Thoracic aorta (tissue), 2 donors: ENCODE data around the gene RPL11. TPM values are rescaled to one million over a fixed set of nuclear protein-coding genes. Genes with fewer than 3 reads are reported as not detected.

Experiments
- ATAC-seq: fragments of 150-250 bp; one replicate; pipeline ENCODE4 v1.8.0; 2017; ENCODE audit warnings: low read depth; ENCODE audit not compliant: insufficient number of reproducible peaks, low FRiP score
- DNase-seq: peaks from one replicate; pipeline ENCODE4 v3.0.0-alpha.2; 2020; ENCODE audit warnings: low spot score
- H3K27ac ChIP-seq, 2 donors: fragments of 200-600 bp; sonication (generic); 1 replicate in 1 of 2; 2 replicates in 1 of 2; pipeline ENCODE4 v1.5.1; 2016; ENCODE audit warnings: mild to moderate bottlenecking in 2 of 2, moderate library complexity in 2 of 2
- H3K27me3 ChIP-seq: fragments of 200-600 bp; sonication (generic); replicated peaks from 2 replicates; pipeline ENCODE4 v1.6.0; 2016; ENCODE audit warnings: mild to moderate bottlenecking; ENCODE audit not compliant: insufficient read depth
- H3K36me3 ChIP-seq: fragments of 200-600 bp; sonication (generic); one replicate; pipeline ENCODE4 v1.5.1; 2016
- H3K4me1 ChIP-seq, 2 donors: fragments of 200-600 bp; sonication (generic); 1 replicate in 1 of 2; 2 replicates in 1 of 2; pipeline versions ENCODE4 v1.5.1 to v1.6.0; 2016; ENCODE audit warnings: low read depth in 2 of 2, mild to moderate bottlenecking in 1 of 2; ENCODE audit not compliant: control insufficient read depth in 1 of 2
- H3K4me3 ChIP-seq: fragments of 200-600 bp; sonication (generic); 2 replicates; pipeline ENCODE4 v1.5.1; 2016; ENCODE audit warnings: mild to moderate bottlenecking
- H3K9me3 ChIP-seq: fragments of 200-600 bp; sonication (generic); 2 replicates; pipeline ENCODE4 v1.5.1; 2016
- total RNA-seq, 2 donors: library from RNA; depleted of rRNA; stranded (reverse); fragments of >200 nt; gene quantifications; one replicate each; pipeline versions ENCODE4 v1.1.0 to v1.2.3, GENCODE V29; 2016
- TF ChIP-seq, protein P1 (sequence below): fragments of 200-600 bp; sonication (generic); IDR thresholded peaks from one replicate; pipeline ENCODE4 v1.5.1; 2019; ENCODE audit warnings: antibody characterized with exemption

The RPL11 gene
- total RNA-seq, result 100 to 1,000 TPM; 433 to 469 TPM

DNA sequence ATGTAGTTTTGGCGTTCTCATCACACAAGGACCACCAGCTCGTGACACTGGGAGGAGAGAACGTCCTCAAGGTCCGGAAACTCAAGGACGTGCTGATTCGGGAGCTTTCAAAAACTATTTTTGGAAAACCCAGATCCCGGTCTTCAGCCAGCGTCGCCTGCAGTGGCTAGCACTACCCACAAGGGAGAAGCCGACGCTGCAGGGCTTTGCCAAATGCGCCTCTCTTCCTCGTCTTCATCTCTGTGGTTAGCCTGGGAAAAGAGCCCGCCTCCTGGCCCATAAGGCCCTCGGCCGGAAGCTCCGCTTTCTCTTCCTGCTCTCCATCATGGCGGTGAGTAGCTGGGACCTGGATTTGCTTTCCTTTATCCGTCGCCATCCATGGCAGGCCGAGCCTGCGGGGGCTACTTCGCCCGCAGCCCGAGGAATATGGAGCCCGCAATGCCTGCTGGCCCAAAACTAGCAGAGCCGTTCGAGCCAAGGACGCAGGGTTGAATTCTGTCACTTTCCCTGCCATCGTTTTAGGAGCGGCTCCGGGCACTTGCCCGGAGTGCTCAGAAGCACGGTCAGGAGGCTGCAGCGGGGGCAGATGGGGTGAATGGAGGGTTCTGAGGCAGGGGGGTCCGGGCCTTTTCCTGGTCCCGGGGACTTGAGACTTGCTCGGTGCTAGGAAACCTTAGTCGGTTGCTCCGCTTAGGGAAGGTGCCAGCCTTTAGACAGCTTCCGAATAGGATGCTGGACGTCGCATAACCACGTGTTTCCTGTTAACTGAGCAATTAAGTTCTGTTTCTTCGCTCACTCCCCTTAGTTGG lies at the start of gene RPL11:
Gene RPL11 (plus strand): TSS at position 308 of the 809 bp plus-strand sequence. CDS start 18 bp downstream, at position 326.
- H3K4me3 ChIP-seq, result peak within 1 kb of the TSS; percentile 96
- H3K36me3 ChIP-seq, result peaks cover 20% of the 10 kb centered on the region
- peak; percentile 72 for DNase-seq
- peaks cover 9 to 33% of the 10 kb centered on the region in 2 donors for H3K4me1 ChIP-seq
- H3K9me3 ChIP-seq, result no peaks in the 10 kb centered on the region
- peak within 1 kb of the TSS; percentile 86 for H3K27ac ChIP-seq
- ATAC-seq, result peak; percentile 95
- H3K27me3 ChIP-seq, result no peaks in the 10 kb centered on the region
- TF ChIP-seq, protein P1, sequence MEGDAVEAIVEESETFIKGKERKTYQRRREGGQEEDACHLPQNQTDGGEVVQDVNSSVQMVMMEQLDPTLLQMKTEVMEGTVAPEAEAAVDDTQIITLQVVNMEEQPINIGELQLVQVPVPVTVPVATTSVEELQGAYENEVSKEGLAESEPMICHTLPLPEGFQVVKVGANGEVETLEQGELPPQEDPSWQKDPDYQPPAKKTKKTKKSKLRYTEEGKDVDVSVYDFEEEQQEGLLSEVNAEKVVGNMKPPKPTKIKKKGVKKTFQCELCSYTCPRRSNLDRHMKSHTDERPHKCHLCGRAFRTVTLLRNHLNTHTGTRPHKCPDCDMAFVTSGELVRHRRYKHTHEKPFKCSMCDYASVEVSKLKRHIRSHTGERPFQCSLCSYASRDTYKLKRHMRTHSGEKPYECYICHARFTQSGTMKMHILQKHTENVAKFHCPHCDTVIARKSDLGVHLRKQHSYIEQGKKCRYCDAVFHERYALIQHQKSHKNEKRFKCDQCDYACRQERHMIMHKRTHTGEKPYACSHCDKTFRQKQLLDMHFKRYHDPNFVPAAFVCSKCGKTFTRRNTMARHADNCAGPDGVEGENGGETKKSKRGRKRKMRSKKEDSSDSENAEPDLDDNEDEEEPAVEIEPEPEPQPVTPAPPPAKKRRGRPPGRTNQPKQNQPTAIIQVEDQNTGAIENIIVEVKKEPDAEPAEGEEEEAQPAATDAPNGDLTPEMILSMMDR, result peak; percentile 85

DNA sequence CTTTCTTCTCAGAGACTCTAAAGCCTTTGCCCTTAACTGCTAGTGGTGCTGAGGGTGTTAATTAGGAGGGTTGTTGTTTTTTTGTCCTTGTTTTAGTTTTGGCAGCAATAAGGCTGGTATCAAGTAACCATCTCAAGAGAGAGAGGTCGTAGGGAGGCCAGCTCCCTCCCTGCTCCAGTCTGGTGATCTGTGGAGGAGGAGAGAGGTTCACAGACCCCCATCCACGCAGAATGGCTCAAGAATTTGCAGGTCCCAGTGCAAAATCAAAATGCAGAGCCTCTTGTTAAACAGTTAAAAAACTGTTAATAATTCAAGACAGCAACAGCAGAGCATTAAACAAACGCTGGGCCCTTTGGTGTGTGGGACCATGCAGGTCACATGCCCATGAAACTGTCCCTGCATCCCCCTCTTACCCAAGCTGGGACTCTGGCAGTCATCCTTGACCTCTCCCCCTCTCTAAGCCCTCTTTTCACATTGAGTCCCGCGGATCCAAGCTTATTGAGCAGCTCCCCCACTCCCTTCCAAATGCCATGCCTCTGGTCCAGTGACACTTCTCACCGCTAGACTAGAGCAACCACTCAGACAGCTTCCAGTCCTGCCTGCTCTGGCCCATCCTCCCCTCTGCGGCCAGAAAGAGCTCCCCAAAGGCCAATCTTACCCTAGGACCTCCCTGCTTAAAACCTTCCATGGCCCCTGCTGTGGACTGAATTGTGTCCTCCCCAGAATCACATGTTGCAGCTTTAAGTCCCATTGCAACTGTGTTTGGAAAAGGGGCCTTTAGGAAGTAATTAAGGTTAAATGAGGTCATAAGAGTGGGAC lies 47.7 kb upstream of the RPL11 start:
- Histone ChIP-seq H3K27ac (no peak overlapping the region), H3K27me3 (no peaks in the 10 kb centered on the region), H3K36me3 (no peaks in the 10 kb centered on the region), H3K9me3 (no peaks in the 10 kb centered on the region), H3K4me3 (no peak overlapping the region), H3K4me1 (no peaks in the 10 kb centered on the region)
- no peak for ATAC-seq
- DNase-seq, result no peak
- TF ChIP-seq, protein P1, result no peak

DNA sequence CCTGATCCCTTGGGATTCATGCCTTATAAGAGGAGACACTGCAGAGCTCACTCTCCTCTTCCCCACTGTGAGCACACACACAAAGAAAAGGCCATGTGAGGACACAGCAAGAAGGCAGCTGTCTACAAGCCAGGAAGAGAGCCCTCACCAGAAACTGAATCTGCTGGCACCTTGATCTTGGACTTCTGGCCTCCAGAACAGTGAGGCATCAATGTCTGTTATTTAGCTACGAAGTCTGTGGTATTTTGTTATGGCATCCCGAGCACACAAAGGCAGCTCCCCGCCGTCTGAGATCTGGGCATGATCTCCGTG lies 47.1 kb upstream of the RPL11 start:
- Histone ChIP-seq H3K4me3 (no peak overlapping the region), H3K4me1 (no peaks in the 10 kb centered on the region), H3K9me3 (no peaks in the 10 kb centered on the region), H3K27ac (no peak overlapping the region), H3K27me3 (no peaks in the 10 kb centered on the region), H3K36me3 (no peaks in the 10 kb centered on the region)
- DNase-seq (no peak), ATAC-seq (no peak)
- TF ChIP-seq, protein P1, result no peak

DNA sequence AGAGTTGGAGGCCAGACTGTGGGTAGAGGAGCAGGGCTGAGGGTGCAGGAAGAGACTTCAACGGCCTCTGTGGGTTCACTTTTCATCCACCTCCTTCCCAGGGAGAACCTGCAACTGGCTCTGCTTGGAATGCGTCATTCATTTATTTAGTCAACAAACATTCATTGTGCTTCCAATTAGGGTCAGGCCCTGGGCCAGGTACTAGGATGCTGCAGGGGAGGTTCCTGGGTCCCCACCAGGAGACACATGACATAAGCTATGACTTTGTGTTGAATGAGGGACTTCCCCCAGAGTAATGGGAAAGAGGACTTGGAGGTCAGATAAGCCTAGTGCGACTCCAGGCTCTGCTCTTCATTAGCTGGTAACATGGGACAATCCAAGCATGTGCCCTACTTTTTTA lies 46.3 kb upstream of the RPL11 start:
- H3K27me3 ChIP-seq, result no peaks in the 10 kb centered on the region
- H3K4me1 ChIP-seq, result no peaks in the 10 kb centered on the region
- no peaks in the 10 kb centered on the region for H3K9me3 ChIP-seq
- no peaks in the 10 kb centered on the region for H3K36me3 ChIP-seq
- no peak overlapping the region for H3K4me3 ChIP-seq
- no peak overlapping the region for H3K27ac ChIP-seq
- no peak for ATAC-seq
- DNase-seq, result no peak
- TF ChIP-seq, protein P1, result no peak

DNA sequence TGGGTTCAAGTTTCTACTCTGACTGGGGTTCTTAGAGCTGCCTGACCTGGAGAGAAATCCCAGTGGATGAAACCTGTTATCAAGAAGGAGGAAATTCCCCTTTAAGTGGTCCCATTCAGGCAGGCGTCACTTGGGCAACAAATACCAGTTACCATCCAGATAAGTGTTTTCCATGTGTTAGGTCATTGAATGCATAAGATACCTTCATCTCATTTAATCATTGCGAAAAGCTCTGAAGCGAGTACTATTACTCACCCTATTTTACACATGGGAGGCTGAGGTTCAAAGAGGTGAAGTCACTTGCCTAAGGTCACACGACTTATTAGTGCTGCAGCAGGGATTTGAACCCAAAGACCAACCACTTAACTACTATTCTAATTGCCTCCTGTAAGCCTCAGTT lies 45.5 kb upstream of the RPL11 start:
- Histone ChIP-seq H3K27ac (no peak overlapping the region), H3K9me3 (no peaks in the 10 kb centered on the region), H3K36me3 (no peaks in the 10 kb centered on the region), H3K4me3 (no peak overlapping the region), H3K4me1 (peaks cover 0 to 4% of the 10 kb centered on the region in 2 donors), H3K27me3 (no peaks in the 10 kb centered on the region)
- DNase-seq (no peak), ATAC-seq (no peak)
- TF ChIP-seq, protein P1, result no peak
